Erythroblast (primary cell): Measurements from ENCODE around the gene TMEM150C.
"Not testable (repeated sequence)": the region's sequence is repeated elsewhere in the genome, so short reads cannot be mapped to it uniquely, and the experiment has no call there.

ENCODE experiments used
- DNase-seq, 2 experiments: peaks; one replicate each; lab custom pipeline; 2025; lab: John Stamatoyannopoulos, UW
- GATA1 ChIP-seq: IDR thresholded peaks from 2 replicates; pipeline ENCODE4 v1.6.1; 2011; ENCODE audit warnings: low read depth, mild to moderate bottlenecking, control low read depth, low read length, moderate library complexity
- POLR2A ChIP-seq: IDR thresholded peaks from 2 replicates; pipeline ENCODE4 v1.6.1; 2011; ENCODE audit warnings: mild to moderate bottlenecking, low read length

TMEM150C gene

DNA sequence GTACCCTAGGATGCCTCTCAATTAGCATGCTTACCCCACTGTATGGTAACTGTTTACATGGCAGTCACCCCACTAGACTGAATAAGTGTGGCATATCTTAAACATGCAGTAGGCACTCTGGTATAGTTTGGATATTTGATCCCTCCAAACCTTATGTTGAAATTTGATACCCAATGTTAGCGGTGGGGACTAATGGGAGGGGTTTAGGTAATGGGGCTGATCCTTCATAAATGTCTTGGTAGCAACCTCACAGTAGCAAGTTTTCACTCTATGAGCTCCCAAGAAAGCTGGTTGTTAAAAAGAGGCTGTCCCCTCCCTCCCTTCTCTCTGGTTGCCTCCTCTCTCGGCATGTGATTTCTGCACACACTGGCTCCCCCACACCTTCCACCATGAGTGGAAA lies 10.1 kb downstream of the TMEM150C start:
- no peak for DNase-seq
- no peak for TF ChIP-seq POLR2A
- TF ChIP-seq GATA1, result no peak

DNA sequence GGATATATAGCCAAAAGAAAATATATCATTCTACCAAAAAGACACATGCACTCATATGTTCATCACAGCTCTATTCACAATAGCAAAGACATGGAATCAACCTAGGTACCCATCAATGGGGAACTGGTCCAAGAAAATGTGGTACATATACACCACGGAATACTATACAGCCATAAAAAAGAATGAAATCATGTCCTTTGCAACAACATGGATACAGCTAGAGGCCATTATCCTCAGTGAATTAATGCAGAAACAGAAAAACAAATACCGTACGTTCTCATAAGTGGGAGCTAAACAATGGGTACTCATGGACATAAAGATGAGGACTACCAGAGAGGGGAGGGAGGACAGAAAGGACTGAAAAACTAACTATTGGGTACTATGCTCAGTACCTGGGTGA lies 13.9 kb downstream of the TMEM150C start:
- DNase-seq, result not testable (repeated sequence)

DNA sequence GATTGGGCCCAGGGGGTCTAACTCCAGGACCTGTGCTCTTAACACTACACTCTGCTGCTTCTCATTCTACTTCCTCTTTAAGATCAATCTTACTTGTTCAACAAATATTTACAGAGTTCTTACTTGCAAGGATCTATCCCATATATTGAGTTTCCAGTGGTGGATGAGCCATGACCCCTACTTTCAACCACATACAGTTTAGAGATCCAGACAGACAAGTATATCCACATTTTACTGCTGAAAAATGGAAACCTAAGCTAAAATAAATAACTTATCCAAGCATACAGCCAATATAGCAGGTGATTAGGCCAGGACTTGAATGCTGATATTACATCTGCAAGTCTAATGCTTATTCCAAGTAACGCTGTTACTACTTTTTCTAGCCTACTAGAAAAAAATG lies 18.7 kb downstream of the TMEM150C start:
- TF ChIP-seq GATA1 (no peak), POLR2A (no peak)
- DNase-seq, result no peak

DNA sequence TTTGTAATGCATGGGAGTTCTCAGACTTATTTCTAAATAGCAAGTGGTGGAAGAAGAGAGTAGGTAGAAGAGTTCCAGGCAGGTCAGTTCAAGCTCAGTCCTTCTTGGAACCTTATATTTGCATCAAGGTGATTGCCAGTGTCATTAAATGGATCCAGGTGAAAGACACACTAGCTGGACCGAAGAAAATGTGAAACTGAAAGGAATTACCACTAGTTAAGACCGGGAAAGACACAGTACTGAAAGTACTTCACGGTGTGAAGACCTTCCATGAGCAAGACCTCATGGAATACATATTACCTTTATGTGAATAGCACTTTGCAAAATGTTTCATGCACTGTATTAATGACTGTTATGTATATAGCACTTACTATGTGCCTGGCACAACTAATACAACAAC lies 19.1 kb downstream of the TMEM150C start:
- DNase-seq, result no peak
- no peak for TF ChIP-seq GATA1
- TF ChIP-seq POLR2A, result no peak

DNA sequence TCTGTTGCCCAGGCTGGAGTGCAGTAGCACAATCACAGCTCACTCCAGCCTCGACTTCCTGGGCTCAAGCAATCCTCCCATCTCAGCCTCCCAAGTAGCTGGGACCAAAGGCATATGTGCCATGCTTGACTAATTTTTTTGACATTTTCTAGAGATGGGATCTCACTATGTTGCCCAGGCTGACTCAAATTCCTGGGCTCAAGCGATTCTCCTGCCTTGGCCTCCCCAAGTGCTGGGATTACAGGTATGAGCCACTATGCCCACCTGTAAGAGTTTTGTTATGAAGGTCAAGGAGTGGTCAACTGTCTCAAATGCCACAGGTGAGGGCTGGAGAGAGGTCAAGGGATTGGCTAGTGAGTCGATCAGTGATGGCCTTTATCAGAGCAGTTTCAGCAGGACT lies 32.5 kb downstream of the TMEM150C start:
- DNase-seq, result no peak
- TF ChIP-seq GATA1 (no peak), POLR2A (no peak)

DNA sequence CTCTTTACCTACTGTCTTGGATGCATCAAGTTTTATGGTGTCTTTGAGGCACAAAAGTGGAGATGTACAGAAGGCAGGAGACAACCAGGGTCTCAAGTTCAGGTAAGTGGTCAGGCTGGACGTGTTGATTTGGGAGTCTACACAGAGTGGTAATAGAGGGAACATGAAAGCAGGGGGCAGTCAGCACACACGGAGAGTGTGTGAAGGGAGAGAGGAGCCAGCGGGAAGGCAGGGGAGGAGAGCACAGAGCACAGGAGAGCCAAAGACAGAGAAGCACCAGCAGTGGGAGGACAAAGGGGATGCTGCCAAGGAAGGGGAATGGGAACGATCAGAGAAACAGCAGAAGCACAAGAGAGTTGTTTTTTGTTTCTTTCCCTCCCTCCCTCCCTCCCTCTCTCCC lies 32.9 kb downstream of the TMEM150C start:
- TF ChIP-seq POLR2A (no peak), GATA1 (no peak)
- no peak for DNase-seq

DNA sequence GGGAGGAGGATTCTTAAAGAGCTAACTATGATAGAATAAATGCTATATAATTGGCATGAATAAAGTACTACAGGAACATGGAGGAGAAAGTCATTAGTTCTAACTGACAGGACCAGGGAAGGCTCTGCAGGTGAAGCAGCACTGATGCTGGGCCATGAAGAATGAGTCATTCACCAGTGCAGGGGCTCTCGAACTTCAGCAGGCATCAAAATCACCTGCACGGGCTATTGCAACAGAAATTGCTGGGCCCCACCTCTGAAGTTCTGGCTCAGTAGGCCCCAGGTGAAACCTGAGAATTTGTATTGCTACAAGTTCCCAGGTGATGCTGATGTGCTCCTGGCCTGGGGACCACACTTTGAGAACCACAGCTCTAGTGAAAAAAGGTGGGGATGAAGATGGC lies 33.7 kb downstream of the TMEM150C start:
- no peak for DNase-seq
- TF ChIP-seq GATA1 (no peak), POLR2A (no peak)

DNA sequence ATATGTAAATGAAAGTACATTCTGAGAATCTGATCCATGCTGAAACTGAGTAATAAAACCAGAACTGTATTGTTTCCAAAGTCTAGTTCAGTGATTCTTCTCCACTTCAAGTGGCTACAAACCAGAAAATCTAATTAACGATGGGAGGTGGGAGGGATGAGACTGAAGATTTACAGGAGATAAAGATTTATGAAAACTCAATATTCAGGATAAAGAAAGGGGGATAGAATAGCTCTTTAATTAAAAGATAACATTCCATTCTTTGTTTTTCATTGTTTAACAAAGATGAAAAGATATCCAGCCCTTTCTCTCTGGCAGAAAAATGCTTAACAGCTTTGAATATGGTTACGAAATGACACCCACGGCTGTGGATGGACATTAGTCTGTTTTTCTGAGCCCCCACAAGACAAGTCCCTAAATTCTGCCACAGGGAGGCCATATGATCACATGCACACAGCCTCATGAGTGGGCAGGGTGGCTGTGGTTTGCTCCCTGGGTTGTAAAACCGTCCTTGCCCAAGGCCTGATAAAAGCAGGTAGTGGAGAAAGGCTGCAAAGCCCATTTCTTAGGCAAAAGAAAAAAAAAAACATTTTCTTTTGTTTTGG lies 36.4 kb downstream of the TMEM150C start:
- TF ChIP-seq POLR2A, result no peak
- TF ChIP-seq GATA1, result no peak

DNA sequence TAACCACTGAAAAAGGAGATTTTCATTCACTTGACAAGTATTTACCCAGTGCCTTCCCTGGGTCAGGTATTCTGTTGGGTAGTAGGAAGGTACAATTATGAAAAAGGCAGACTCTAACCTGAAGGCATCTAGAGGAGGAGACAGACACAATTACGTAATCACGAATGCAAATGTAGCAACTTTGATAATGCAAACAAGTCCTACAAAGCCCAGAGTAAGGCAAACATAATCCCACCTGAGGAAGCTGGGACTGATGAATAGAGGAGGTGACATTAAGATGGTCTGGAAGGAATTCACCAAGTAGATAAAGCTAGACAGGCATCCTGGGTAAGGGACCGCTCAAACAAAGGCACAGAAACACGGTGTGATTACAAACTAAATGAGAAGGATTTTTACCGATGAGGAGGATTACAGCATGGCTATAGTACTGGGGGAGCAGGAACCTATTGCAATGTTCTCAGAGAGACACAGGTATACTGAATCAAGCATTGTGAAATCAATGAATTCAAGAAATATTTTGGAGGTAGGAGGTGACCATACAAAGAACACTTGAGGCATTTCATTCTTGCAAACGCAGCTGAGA lies 37.1 kb downstream of the TMEM150C start:
- DNase-seq, result no peak
- TF ChIP-seq GATA1 (no peak), POLR2A (no peak)

More for the DNA sequence above, 36.4 kb downstream of the TMEM150C start:
- no peak for DNase-seq

DNA sequence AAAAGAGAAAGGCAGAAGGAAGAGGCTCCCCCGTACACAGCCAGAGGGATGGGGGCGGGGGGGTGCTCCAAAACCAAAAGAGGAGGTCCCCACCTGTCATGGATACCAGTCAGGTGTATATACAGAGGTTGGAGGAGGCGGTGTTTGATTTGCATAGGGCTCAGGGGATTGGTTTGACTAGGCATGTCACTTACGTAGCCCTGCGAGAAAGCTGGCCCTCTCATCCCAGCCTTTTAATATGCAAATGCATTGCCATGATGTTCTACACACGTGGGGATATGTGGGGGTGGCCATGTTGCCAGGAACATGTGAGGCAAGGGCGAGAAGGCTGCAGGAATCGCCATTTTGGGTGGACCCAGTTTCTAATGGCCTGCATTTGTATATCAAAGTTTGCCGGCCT lies 38.6 kb downstream of the TMEM150C start:
- DNase-seq, result no peak
- TF ChIP-seq GATA1, result no peak

DNA sequence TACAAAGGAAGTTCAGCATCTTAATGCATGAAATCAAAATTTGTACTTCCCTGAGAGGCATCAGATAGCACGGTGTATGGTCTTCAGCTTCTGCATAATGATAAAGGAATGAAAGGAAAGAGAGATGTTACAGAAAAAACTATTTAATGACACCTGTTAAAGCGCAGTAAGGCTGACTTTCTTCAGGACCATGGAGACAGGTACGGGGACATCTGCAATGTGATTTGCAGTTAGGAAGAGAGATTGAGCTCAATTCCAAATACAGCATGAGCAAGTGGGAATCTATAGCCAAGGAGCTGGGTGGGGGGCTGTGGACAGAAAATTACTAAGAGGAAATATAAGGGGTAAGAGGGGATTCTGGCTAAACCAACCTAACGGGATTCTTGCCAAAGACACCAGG lies 39.3 kb downstream of the TMEM150C start:
- TF ChIP-seq GATA1, result no peak
- TF ChIP-seq POLR2A, result no peak
- DNase-seq, result no peak

DNA sequence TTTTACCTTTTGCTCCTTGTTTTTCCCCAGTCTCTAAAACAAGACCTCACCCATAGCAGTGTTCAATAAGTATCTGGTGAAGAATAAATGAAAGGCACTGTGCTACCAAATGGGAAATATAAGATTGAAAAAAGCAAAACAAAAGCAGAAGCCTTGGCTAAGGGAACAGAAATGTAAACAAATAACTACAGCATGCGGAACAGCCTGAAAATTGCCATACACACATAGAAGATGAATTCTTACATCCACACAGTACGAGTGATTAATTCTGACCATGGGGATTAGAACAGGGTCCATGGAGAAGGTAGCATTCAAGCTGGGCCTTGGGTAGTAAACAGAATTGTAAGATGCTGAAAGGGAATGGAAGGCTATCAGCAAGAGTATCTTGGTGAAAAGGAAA lies 40.5 kb downstream of the TMEM150C start:
- DNase-seq, result no peak
- TF ChIP-seq GATA1, result no peak
- TF ChIP-seq POLR2A, result no peak

DNA sequence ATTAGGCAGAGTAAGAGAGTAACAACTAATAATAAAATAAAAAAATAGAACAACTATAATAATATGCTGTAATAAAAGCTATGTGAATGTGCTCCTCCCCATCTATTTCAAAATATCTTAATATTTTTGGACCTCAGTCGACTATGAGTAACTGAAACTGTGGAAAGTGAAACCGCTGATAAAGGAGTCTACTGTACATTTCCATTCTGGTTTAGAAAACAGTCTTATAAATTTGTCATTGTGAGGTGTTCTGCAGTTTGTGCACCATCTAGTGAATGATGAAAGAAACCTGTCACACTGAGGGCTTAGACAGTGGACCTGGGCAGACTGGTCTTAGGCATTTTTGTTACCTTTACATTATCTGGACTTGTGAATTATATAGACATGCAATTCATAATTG lies 42.0 kb downstream of the TMEM150C start:
- DNase-seq, result no peak
- TF ChIP-seq POLR2A, result no peak
- no peak for TF ChIP-seq GATA1

DNA sequence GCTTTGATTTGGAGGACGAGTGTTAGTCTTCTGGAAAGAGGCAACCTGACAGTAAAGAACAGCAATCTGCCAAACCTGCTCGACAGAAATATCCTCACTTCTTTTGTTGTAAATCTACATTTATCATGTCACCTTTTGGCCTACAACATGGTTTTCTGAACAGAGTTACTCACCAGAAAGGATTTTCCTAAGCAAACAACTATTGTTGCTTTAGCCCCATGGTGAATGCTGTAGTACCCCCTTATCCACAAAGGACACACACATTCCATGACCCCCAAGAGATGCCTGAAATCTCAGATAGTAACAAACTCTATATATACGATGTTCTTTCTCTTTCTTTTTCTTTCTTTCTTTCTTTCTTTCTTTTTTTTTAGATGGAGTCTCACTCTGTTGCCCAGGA lies 42.7 kb downstream of the TMEM150C start:
- no peak for TF ChIP-seq POLR2A
- no peak for TF ChIP-seq GATA1

DNA sequence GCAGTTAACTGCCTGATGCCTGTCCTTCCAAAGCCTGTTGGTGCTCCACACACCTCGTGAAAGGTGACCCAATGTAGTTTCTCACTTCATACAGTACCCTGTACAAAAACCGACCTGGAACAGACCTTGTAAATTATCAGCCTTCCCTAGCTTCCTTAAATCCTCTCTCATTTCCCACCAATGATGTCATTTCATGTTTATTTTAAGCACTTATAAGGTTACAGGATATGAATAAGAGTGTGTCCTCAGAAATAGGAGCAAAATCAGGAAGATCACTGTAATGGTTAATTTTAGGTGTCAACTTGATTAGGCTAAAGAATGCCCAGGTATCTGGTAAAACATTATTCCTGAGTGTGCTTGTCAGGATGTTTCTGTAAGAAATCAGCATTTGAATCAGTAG lies 44.7 kb downstream of the TMEM150C start:
- TF ChIP-seq POLR2A (no peak), GATA1 (no peak)
- DNase-seq, result no peak

More for the DNA sequence above, 42.7 kb downstream of the TMEM150C start:
- DNase-seq, result no peak
